Hepatocyte (in vitro differentiated cells): ENCODE data around the gene FGGY. TPM values are rescaled to one million over a fixed set of nuclear protein-coding genes. Genes with fewer than 3 reads are reported as not detected.

Experiments used
- DNase-seq: peaks from one replicate; pipeline ENCODE4 v3.0.0-alpha.2; 2016; ENCODE audit warnings: low spot score
- H2AFZ ChIP-seq: fragments of 200-600 bp; sonication (generic); 2 replicates; pipeline ENCODE4 v1.6.0; 2016; ENCODE audit warnings: antibody characterized with exemption, mild to moderate bottlenecking
- H3K27ac ChIP-seq: fragments of 200-600 bp; sonication (generic); 2 replicates; pipeline ENCODE4 v1.5.1; 2016; ENCODE audit warnings: mild to moderate bottlenecking
- H3K27me3 ChIP-seq: fragments of 200-600 bp; sonication (generic); 2 replicates; pipeline ENCODE4 v1.6.1; 2016
- H3K36me3 ChIP-seq: fragments of 200-600 bp; sonication (generic); replicated peaks from 2 replicates; pipeline ENCODE4 v1.5.1; 2016; ENCODE audit warnings: low read depth; ENCODE audit not compliant: insufficient read depth
- H3K4me1 ChIP-seq: fragments of 200-600 bp; sonication (generic); 2 replicates; pipeline ENCODE4 v1.5.1; 2016; ENCODE audit warnings: mild to moderate bottlenecking, moderate library complexity; ENCODE audit not compliant: insufficient read depth
- H3K4me2 ChIP-seq: fragments of 200-600 bp; sonication (generic); 2 replicates; pipeline ENCODE4 v1.6.0; 2016
- H3K4me3 ChIP-seq: fragments of 200-600 bp; sonication (generic); 2 replicates; pipeline ENCODE4 v1.5.1; 2016; ENCODE audit warnings: mild to moderate bottlenecking
- H3K79me2 ChIP-seq: fragments of 200-600 bp; sonication (generic); 2 replicates; pipeline ENCODE4 v1.6.0; 2017; ENCODE audit warnings: mild to moderate bottlenecking
- H3K9me2 ChIP-seq: fragments of 200-600 bp; sonication (generic); replicated peaks from 2 replicates; pipeline ENCODE4 v1.6.0; 2017; ENCODE audit warnings: mild to moderate bottlenecking; ENCODE audit not compliant: insufficient read depth
- H3K9me3 ChIP-seq: fragments of 200-600 bp; sonication (generic); 2 replicates; pipeline ENCODE4 v1.5.1; 2016; ENCODE audit warnings: low read depth, mild to moderate bottlenecking
- H4K20me1 ChIP-seq: fragments of 200-600 bp; sonication (generic); 2 replicates; pipeline ENCODE4 v1.6.0; 2016; ENCODE audit warnings: mild to moderate bottlenecking; ENCODE audit not compliant: insufficient read depth, poor library complexity, severe bottlenecking
- EZH2 ChIP-seq: fragments of 200-600 bp; sonication (generic); IDR thresholded peaks from 2 replicates; pipeline ENCODE4 v1.6.1; 2016; ENCODE audit warnings: antibody characterized with exemption, mild to moderate bottlenecking, borderline replicate concordance
- EZH2phosphoT487 ChIP-seq: fragments of 200-600 bp; sonication (generic); IDR thresholded peaks from one replicate; pipeline ENCODE4 v1.6.1; 2018; ENCODE audit warnings: antibody characterized with exemption, mild to moderate bottlenecking, low read depth, moderate library complexity; ENCODE audit not compliant: unreplicated experiment, severe bottlenecking
- WGBS: methylation state at CpG from one replicate; pipeline ENCODE4 v1.1.6; 2016; ENCODE audit warnings: low lambda C conversion rate; ENCODE audit errors: missing lambda C conversion rate; 5-methylcytosine and 5-hydroxymethylcytosine counted together
- polyA plus RNA-seq: library from polyadenylated mRNA; unstranded; fragments of >200 nt; fragmentation: Nextera tagmentation; extraction: Ambion mirVana; gene quantifications from 2 replicates; pipeline ENCODE4 v1.2.1, GENCODE V29; 2016
- total RNA-seq: library from RNA; depleted of rRNA; stranded (reverse); fragments of >200 nt; gene quantifications from 2 replicates; pipeline ENCODE4 v1.2.3, GENCODE V29; 2014
- TF ChIP-seq, protein P1 (sequence below): fragments of 200-600 bp; sonication (generic); IDR thresholded peaks from 2 replicates; pipeline ENCODE4 v1.5.1; 2016; ENCODE audit warnings: antibody characterized with exemption, mild to moderate bottlenecking; ENCODE audit not compliant: poor library complexity

Gene FGGY
- total and polyA plus RNA-seq, 2 experiments from 2014 or later: 18.0 to 20.6 TPM

GRCh38 chr1:59736744-59737143, 439.9 kb downstream of the FGGY start:
- H3K4me1 ChIP-seq: peaks cover 23% of the 10 kb centered on the region
- no peak overlapping the region for H3K4me3 ChIP-seq
- no peaks in the 10 kb centered on the region for H4K20me1 ChIP-seq
- no peaks in the 10 kb centered on the region for H3K79me2 ChIP-seq
- TF ChIP-seq EZH2phosphoT487 (no peak), EZH2 (no peak)
- TF ChIP-seq, protein P1, sequence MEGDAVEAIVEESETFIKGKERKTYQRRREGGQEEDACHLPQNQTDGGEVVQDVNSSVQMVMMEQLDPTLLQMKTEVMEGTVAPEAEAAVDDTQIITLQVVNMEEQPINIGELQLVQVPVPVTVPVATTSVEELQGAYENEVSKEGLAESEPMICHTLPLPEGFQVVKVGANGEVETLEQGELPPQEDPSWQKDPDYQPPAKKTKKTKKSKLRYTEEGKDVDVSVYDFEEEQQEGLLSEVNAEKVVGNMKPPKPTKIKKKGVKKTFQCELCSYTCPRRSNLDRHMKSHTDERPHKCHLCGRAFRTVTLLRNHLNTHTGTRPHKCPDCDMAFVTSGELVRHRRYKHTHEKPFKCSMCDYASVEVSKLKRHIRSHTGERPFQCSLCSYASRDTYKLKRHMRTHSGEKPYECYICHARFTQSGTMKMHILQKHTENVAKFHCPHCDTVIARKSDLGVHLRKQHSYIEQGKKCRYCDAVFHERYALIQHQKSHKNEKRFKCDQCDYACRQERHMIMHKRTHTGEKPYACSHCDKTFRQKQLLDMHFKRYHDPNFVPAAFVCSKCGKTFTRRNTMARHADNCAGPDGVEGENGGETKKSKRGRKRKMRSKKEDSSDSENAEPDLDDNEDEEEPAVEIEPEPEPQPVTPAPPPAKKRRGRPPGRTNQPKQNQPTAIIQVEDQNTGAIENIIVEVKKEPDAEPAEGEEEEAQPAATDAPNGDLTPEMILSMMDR: no peak
- H3K27me3 ChIP-seq: no peaks in the 10 kb centered on the region
- H3K9me3 ChIP-seq: no peaks in the 10 kb centered on the region
- H3K9me2 ChIP-seq: no peaks in the 10 kb centered on the region
- DNase-seq: no peak
- no peaks in the 10 kb centered on the region for H3K36me3 ChIP-seq
- 95% methylated on average over 4 of the region's 4 CpGs for WGBS
- no peak overlapping the region for H3K27ac ChIP-seq
- no peak overlapping the region for H3K4me2 ChIP-seq
- no peak overlapping the region for H2AFZ ChIP-seq

GRCh38 chr1:59737638-59738037, 440.7 kb downstream of the FGGY start:
- TF ChIP-seq, protein P1: no peak
- Histone ChIP-seq H4K20me1 (no peaks in the 10 kb centered on the region), H3K9me2 (no peaks in the 10 kb centered on the region), H3K36me3 (no peaks in the 10 kb centered on the region), H3K4me1 (peaks cover 18% of the 10 kb centered on the region), H3K4me3 (no peak overlapping the region), H3K27me3 (no peaks in the 10 kb centered on the region), H3K9me3 (no peaks in the 10 kb centered on the region), H3K4me2 (no peak overlapping the region), H2AFZ (no peak overlapping the region), H3K79me2 (no peaks in the 10 kb centered on the region), H3K27ac (peak overlapping the region; percentile 63)
- no peak for DNase-seq
- WGBS: 82% methylated on average over 5 of the region's 5 CpGs

- Histone ChIP-seq H3K4me3 (no peak overlapping the region), H2AFZ (no peak overlapping the region), H3K4me1 (peaks cover 17% of the 10 kb centered on the region), H3K27me3 (no peaks in the 10 kb centered on the region), H3K9me3 (no peaks in the 10 kb centered on the region), H4K20me1 (no peaks in the 10 kb centered on the region), H3K4me2 (no peak overlapping the region), H3K79me2 (no peaks in the 10 kb centered on the region), H3K9me2 (no peaks in the 10 kb centered on the region), H3K27ac (peak overlapping the region; percentile 63), H3K36me3 (no peaks in the 10 kb centered on the region)
- 60% methylated on average over 3 of the region's 3 CpGs for WGBS
- TF ChIP-seq EZH2: no peak
- no peak for DNase-seq
Measured at GRCh38 chr1:59738152-59738551, 441.3 kb downstream of the FGGY start.

DNA sequence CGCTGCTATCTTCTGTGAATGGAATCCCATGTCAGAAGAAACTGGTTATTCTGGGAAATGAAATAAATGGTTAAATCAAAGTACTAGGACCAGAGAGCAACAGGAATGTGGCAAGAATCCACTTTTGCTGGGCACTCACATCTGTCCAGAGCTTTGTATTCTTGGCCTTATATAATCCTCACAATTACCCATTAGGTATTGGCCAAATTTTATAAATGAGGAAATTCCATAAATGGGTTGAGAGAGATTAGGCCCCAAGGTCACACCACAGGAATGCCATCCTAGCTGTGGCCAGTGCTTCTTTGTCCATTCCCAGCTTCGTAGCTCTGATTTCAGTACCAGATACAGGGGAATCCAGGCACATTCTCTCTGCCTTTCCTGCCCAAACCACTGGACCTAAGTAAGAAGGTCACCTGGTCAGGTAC, 441.7 kb downstream of the FGGY start:
- H2AFZ ChIP-seq: no peak overlapping the region
- TF ChIP-seq EZH2phosphoT487 (no peak), EZH2 (no peak)
- TF ChIP-seq, protein P1: no peak
- H3K4me1 ChIP-seq: peaks cover 17% of the 10 kb centered on the region
- no peaks in the 10 kb centered on the region for H3K36me3 ChIP-seq
- no peak overlapping the region for H3K4me3 ChIP-seq
- DNase-seq: no peak
- H3K4me2 ChIP-seq: no peak overlapping the region
- WGBS: 84% methylated on average over 2 of the region's 2 CpGs
- H3K9me2 ChIP-seq: no peaks in the 10 kb centered on the region
- H4K20me1 ChIP-seq: no peaks in the 10 kb centered on the region
- H3K27ac ChIP-seq: peak overlapping the region; percentile 32
- no peaks in the 10 kb centered on the region for H3K27me3 ChIP-seq
- no peaks in the 10 kb centered on the region for H3K79me2 ChIP-seq
- no peaks in the 10 kb centered on the region for H3K9me3 ChIP-seq
